Stimulated activated naive CD8-positive, alpha-beta T cell treated with anti-CD3 and anti-CD28 coated beads, Interleukin-15, Interleukin-2, amounts not matched to agents 100 U/mL and 50 U/mL, for 24 hours (primary cell): ENCODE results near the gene TBC1D25.
A peak's percentile ranks its signal among the peaks of the same experiment; 100 is the strongest.
"Not testable (repeated sequence)": the region's sequence is repeated elsewhere in the genome, so short reads cannot be mapped to it uniquely, and the experiment has no call there.

Source experiments
- ATAC-seq: fragments of 150-1000 bp; cut with Tn5 transposase; one replicate; pipeline ENCODE4 v1.10.0; 2021
- DNase-seq: peaks from one replicate; pipeline ENCODE4 v3.0.0; 2021

The TBC1D25 gene

GRCh38 chrX:48515842-48516241 lies 23.7 kb upstream of the TBC1D25 start:
- no peak for ATAC-seq
- DNase-seq = no peak

GRCh38 chrX:48516285-48516684 lies 23.2 kb upstream of the TBC1D25 start:
- no peak for ATAC-seq
- no peak for DNase-seq

GRCh38 chrX:48516987-48517386 lies 22.5 kb upstream of the TBC1D25 start:
- DNase-seq (no peak), ATAC-seq (no peak)

GRCh38 chrX:48519481-48519880 lies 20.0 kb upstream of the TBC1D25 start:
- not testable (repeated sequence) for ATAC-seq, DNase-seq

GRCh38 chrX:48520455-48520854 lies 19.1 kb upstream of the TBC1D25 start:
- ATAC-seq (no peak), DNase-seq (no peak)

- ATAC-seq (no peak), DNase-seq (no peak)
Observed at GRCh38 chrX:48520976-48521352, 18.6 kb upstream of the TBC1D25 start.

GRCh38 chrX:48521353-48522243 lies 17.9 kb upstream of the TBC1D25 start, which contains the start of gene EBP:
EBP (plus strand) TSS chrX:48521808; CDS start chrX:48523772, 1,964 bp downstream.
- peak; percentile 98 for ATAC-seq
- peak; percentile 92 for DNase-seq

- ATAC-seq = no peak
- DNase-seq = no peak
Observed at GRCh38 chrX:48522291-48522690, 17.2 kb upstream of the TBC1D25 start.

GRCh38 chrX:48523682-48524081 lies 15.8 kb upstream of the TBC1D25 start:
- ATAC-seq (no peak), DNase-seq (no peak)

- not testable (repeated sequence) for ATAC-seq, DNase-seq
Observed at GRCh38 chrX:48525853-48526252, 13.7 kb upstream of the TBC1D25 start.

- no peak for DNase-seq
- no peak for ATAC-seq
Observed at GRCh38 chrX:48530736-48531135, 8.8 kb upstream of the TBC1D25 start.

GRCh38 chrX:48531358-48531959 lies 8.1 kb upstream of the TBC1D25 start:
- ATAC-seq = peak; percentile 58
- no peak for DNase-seq

GRCh38 chrX:48532161-48532560 lies 7.4 kb upstream of the TBC1D25 start:
- no peak for DNase-seq
- no peak for ATAC-seq

- ATAC-seq (no peak), DNase-seq (no peak)
Observed at GRCh38 chrX:48533165-48533564, 6.3 kb upstream of the TBC1D25 start.

GRCh38 chrX:48538641-48539344 lies 721 bp upstream of the TBC1D25 start:
- ATAC-seq = no peak
- DNase-seq = no peak

GRCh38 chrX:48540028-48540375 lies 488 bp downstream of the TBC1D25 start:
- peak; percentile 63 for ATAC-seq
- peak; percentile 56 for DNase-seq

GRCh38 chrX:48540480-48540879 lies 966 bp downstream of the TBC1D25 start:
- ATAC-seq = no peak

GRCh38 chrX:48541140-48541814 lies 1.8 kb downstream of the TBC1D25 start:
- ATAC-seq (no peak), DNase-seq (no peak)

More at GRCh38 chrX:48540480-48540879, 966 bp downstream of the TBC1D25 start:
- no peak for DNase-seq

- DNase-seq (no peak), ATAC-seq (no peak)
Observed at GRCh38 chrX:48548871-48549270, 9.4 kb downstream of the TBC1D25 start.

GRCh38 chrX:48555731-48556325 lies 16.3 kb downstream of the TBC1D25 start:
- not testable (repeated sequence) for ATAC-seq, DNase-seq

GRCh38 chrX:48558271-48558670 lies 18.8 kb downstream of the TBC1D25 start:
- ATAC-seq (peak; percentile 84), DNase-seq (no peak)

GRCh38 chrX:48559636-48560035 lies 20.1 kb downstream of the TBC1D25 start:
- ATAC-seq (no peak), DNase-seq (no peak)
